Activated naive CD4-positive, alpha-beta T cell treated with anti-CD3 and anti-CD28 coated beads, Interleukin-2, amount 50 U/mL, for 72 hours (primary cell): ENCODE results near the gene TIMM22. TPM values are rescaled to one million over a fixed set of nuclear protein-coding genes. Genes with fewer than 3 reads are reported as not detected.
"Not testable (repeated sequence)": the region's sequence is repeated elsewhere in the genome, so short reads cannot be mapped to it uniquely, and the experiment has no call there.

Experiments used
- ATAC-seq, 2 donors: fragments of 150-1000 bp; cut with Tn5 transposase; 2 replicates each; pipeline ENCODE4 v1.10.0; 2021; ENCODE audit warnings: mild to moderate bottlenecking in 2 of 2, moderate library complexity in 2 of 2
- DNase-seq, 2 donors: peaks; one replicate each; pipeline ENCODE4 v3.0.0; 2021 to 2022; ENCODE audit warnings: low spot score in 2 of 2
- H3K27ac Mint-ChIP-seq, 2 donors: one replicate each; pipeline ENCODE4 v1.8.0; 2022; ENCODE audit warnings: mild to moderate bottlenecking in 2 of 2, mixed read lengths in 2 of 2
- H3K36me3 Mint-ChIP-seq, 2 donors: one replicate each; pipeline ENCODE4 v1.8.0; 2022; ENCODE audit warnings: mixed read lengths in 2 of 2
- H3K9me3 Mint-ChIP-seq, 2 donors: one replicate each; pipeline ENCODE4 v1.8.0; 2022; ENCODE audit warnings: mixed read lengths in 2 of 2
- total RNA-seq, 2 donors: library from RNA; stranded (reverse); gene quantifications; one replicate each; pipeline ENCODE4 v1.2.3, GENCODE V29; 2022

Gene TIMM22
- total RNA-seq, 2 donors from 2014 or later: 2.4 to 10.0 TPM

DNA sequence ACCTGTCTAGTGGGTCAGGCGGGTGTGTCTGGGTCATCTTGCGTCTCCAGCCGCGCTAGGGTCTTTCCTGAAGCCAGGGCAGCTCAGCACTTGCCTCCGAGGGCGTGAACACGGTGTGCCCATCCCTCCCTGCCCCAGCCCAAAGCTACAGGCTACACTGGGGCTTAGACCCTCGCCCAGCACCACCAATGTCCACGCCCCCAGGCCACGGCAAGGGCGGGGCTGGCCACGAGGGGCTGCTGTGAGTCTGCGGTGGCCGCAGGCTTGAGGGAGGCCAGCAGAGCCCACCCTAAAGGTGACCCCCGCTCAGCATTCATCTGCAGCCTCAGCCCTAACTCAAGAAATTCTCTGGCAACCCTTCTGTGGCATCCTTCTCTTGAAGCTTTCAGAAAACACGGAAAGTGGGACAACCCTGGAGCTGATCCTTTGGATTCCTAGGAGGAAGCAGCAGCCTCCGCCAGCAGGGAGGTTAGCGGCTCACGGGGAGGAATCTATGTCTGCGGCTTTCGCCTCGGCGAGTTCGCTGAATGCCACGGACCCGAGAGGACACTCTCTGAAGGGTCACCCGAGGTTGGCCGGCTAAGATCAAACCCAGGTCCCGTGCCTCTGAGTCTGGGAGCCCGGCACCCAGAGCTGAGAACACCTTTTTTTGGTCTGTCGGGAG lies 41.7 kb downstream of the TIMM22 start:
- ATAC-seq: no peak
- Mint-ChIP-seq H3K9me3 (peaks cover 0 to 6% of the 10 kb centered on the region in 2 donors), H3K36me3 (peaks cover 7 to 9% of the 10 kb centered on the region in 2 donors)

GRCh38 chr17:1039123-1039507 lies 42.2 kb downstream of the TIMM22 start:
- no peak for ATAC-seq
- Mint-ChIP-seq H3K9me3 (peaks cover 0 to 6% of the 10 kb centered on the region in 2 donors), H3K36me3 (peaks cover 7 to 9% of the 10 kb centered on the region in 2 donors), H3K27ac (peak overlapping the region in 1 of 2 donors; percentile 29)
- no peak for DNase-seq

More for the DNA sequence above, 41.7 kb downstream of the TIMM22 start:
- peak overlapping the region in 1 of 2 donors; percentile 29 for H3K27ac Mint-ChIP-seq
- DNase-seq: no peak

- Mint-ChIP-seq H3K27ac (no peak overlapping the region), H3K36me3 (peaks cover 7 to 9% of the 10 kb centered on the region in 2 donors), H3K9me3 (peaks cover 0 to 6% of the 10 kb centered on the region in 2 donors)
- ATAC-seq (no peak), DNase-seq (no peak)
Measured at GRCh38 chr17:1039511-1040215, 42.7 kb downstream of the TIMM22 start.

DNA sequence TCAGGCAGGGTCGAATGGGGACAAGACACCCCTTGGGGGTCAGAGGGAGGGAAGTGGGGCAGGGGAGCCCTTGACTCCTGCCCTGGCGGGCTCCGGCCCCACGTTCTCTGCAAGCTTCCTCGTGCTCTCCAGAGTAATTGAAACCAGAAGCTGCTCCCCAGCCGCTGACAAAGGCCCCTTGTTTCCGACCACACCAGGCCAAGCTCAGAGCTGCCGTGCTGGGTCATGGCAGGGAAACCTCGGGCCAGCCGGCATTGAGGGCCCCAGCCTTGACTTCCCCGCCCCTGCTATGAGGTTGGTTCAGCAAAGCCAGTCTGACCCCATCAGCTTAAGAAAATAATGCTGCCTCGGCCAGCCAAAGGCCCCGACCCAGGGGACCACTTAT lies 43.3 kb downstream of the TIMM22 start:
- DNase-seq (no peak), ATAC-seq (no peak)
- Mint-ChIP-seq H3K9me3 (peaks cover 0 to 6% of the 10 kb centered on the region in 2 donors), H3K36me3 (peaks cover 7 to 9% of the 10 kb centered on the region in 2 donors), H3K27ac (peak overlapping the region in 1 of 2 donors; percentile 25)

GRCh38 chr17:1041746-1042145 lies 44.8 kb downstream of the TIMM22 start:
- Mint-ChIP-seq H3K27ac (peak overlapping the region in 1 of 2 donors; percentile 44), H3K36me3 (peaks cover 7 to 9% of the 10 kb centered on the region in 2 donors), H3K9me3 (peaks cover 0 to 6% of the 10 kb centered on the region in 2 donors)
- ATAC-seq: no peak
- no peak for DNase-seq

DNA sequence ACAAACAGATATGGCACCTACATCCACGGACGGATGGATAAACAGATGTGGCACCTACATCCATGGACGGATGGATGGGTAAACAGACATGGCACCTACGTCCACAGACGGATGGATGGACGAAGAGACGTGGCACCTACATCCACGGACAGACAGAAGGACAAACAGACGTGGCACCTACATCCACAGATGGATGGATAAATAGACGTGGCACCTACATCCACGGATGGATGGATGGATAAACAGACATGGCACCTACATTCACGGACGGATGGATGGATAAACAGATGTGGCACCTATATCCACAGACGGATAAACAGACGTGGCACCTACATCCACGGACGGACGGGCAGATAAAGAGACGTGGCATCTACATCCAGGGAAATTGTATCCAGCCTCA lies 45.6 kb downstream of the TIMM22 start:
- ATAC-seq (no peak), DNase-seq (no peak)
- Mint-ChIP-seq H3K36me3 (peaks cover 7 to 9% of the 10 kb centered on the region in 2 donors), H3K9me3 (peaks cover 0 to 6% of the 10 kb centered on the region in 2 donors), H3K27ac (no peak overlapping the region)

GRCh38 chr17:1043601-1044251 lies 46.8 kb downstream of the TIMM22 start:
- ATAC-seq: no peak
- no peak for DNase-seq

GRCh38 chr17:1044387-1045009 lies 47.6 kb downstream of the TIMM22 start:
- H3K27ac Mint-ChIP-seq, H3K36me3 Mint-ChIP-seq, DNase-seq, H3K9me3 Mint-ChIP-seq, ATAC-seq: not testable (repeated sequence)

More at GRCh38 chr17:1043601-1044251, 46.8 kb downstream of the TIMM22 start:
- H3K36me3 Mint-ChIP-seq: peaks cover 7 to 9% of the 10 kb centered on the region in 2 donors
- H3K9me3 Mint-ChIP-seq: peaks cover 0 to 6% of the 10 kb centered on the region in 2 donors
- no peak overlapping the region for H3K27ac Mint-ChIP-seq

- Mint-ChIP-seq H3K36me3 (peaks cover 7 to 9% of the 10 kb centered on the region in 2 donors), H3K9me3 (peaks cover 0 to 6% of the 10 kb centered on the region in 2 donors), H3K27ac (no peak overlapping the region)
- ATAC-seq: no peak
- no peak for DNase-seq
Measured at GRCh38 chr17:1045456-1045855, 48.5 kb downstream of the TIMM22 start.

GRCh38 chr17:1047177-1047878 lies 50.4 kb downstream of the TIMM22 start:
- H3K36me3 Mint-ChIP-seq: peaks cover 2 to 6% of the 10 kb centered on the region in 2 donors
- ATAC-seq: no peak
- DNase-seq: no peak
- H3K27ac Mint-ChIP-seq: no peak overlapping the region
- H3K9me3 Mint-ChIP-seq: no peaks in the 10 kb centered on the region

- Mint-ChIP-seq H3K36me3 (no peaks in the 10 kb centered on the region), H3K9me3 (no peaks in the 10 kb centered on the region), H3K27ac (no peak overlapping the region)
- ATAC-seq: peak in 1 of 2 donors; percentile 11
- DNase-seq: no peak
Measured at GRCh38 chr17:1047879-1048470, 51.0 kb downstream of the TIMM22 start.

DNA sequence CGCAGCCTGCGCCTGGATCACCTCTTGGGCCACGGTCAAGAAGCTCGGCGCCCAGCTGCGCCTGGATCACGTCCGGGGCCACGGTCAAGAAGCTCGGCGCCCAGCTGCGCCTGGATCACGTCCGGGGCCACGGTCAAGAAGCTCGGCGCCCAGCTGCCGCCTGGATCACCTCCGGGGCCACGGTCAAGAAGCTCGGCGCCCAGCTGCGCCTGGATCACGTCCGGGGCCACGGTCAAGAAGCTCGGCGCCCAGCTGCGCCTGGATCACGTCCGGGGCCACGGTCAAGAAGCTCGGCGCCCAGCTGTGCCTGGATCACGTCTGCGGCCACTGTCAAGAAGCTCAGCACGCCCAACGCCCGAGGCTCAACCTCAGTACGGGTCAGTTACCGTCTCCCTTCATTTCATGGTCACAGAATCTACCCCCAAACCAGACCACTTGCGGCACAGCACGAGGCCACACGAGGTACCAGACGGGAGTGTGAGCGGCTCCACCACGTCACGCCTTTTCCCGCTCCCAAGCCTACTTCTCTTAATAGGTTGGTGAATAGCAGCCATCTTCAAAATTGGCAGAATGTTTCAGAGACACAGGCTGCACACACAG lies 51.7 kb downstream of the TIMM22 start:
- not testable (repeated sequence) for H3K27ac Mint-ChIP-seq, ATAC-seq, DNase-seq, H3K36me3 Mint-ChIP-seq, H3K9me3 Mint-ChIP-seq

DNA sequence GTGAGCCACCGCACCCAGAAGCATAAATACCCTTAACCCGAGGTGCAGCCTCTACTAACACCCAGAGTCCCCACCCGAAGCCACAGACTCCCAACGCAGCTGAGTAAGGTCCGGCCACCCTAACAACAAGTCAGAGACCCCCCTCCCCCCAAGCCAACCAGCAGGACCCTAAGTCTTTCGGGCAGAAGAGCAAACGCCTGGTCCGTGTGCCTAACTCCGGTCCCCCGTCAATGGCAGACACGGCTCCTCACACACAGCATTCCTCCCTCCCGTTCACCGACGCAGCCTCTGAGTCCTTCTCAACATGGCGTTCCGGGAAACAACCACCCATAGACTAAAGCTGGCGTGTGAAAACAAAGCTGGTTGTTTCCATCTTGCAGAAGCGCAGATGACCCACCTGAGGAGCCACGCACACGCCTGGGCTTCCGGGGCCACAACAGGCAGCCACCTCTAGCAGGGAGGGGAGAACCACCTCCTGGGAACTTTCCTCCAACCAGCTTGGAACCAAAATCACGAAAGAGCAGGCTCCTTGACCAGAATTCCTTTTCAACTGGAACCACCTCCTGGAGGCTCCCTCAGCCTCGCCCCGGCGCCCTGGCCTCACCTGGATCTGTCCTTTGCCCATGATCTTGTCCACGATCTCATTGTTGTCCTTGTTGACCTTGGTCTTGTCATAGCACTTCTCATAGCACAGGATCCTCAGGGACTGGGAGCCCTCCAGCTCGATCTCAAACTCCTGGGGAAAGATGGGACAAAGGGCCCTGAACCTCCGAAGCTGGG lies 52.7 kb downstream of the TIMM22 start:
- no peak for ATAC-seq
- Mint-ChIP-seq H3K36me3 (no peaks in the 10 kb centered on the region), H3K27ac (peak overlapping the region in 1 of 2 donors; percentile 31), H3K9me3 (no peaks in the 10 kb centered on the region)
- no peak for DNase-seq

DNA sequence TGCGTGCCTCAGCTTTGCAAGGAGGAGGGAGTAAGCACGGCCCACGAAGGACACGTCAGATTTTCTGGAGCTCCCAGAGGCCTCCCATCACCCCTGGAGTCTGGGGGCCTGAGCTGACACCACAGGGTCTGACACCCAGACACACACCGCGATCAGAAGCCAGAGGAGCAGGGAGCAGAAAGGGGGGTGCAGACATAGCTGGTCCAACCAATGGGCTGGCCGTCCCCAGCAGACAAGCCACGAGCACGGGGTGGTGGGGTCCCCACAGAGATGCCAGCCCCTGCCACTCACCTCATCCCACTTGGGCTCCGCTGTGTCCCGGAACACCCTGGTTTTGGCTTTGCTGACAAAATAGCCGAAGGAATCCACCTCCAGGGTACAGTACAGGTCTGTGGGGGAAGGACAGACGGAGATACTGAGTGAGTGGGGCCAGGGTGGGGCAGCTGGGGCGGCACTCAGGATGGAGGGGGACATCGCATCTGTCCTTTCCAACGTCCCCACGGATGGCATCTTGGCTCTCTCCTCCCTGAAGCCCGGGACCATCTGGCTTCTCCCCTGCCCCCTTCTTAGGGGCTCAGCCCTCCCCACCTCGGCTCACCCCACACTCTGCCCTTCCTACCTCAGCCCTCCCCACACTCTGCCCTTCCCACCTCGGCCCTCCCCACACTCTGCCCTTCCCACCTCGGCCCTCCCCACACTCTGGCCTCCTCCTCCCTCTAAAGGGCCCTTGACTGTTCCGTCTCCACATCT lies 53.5 kb downstream of the TIMM22 start:
- no peaks in the 10 kb centered on the region for H3K9me3 Mint-ChIP-seq
- peak overlapping the region in 1 of 2 donors; percentile 31 for H3K27ac Mint-ChIP-seq
- DNase-seq (no peak), ATAC-seq (no peak)
- H3K36me3 Mint-ChIP-seq: no peaks in the 10 kb centered on the region
